ENCODE results near the gene HOMER2. TPM values are rescaled to one million over a fixed set of nuclear protein-coding genes. Genes with fewer than 3 reads are reported as not detected.
A peak's percentile ranks its signal among the peaks of the same experiment; 100 is the strongest.

Gene HOMER2
- total RNA-seq, 1 donor: 11.6 TPM

DNA sequence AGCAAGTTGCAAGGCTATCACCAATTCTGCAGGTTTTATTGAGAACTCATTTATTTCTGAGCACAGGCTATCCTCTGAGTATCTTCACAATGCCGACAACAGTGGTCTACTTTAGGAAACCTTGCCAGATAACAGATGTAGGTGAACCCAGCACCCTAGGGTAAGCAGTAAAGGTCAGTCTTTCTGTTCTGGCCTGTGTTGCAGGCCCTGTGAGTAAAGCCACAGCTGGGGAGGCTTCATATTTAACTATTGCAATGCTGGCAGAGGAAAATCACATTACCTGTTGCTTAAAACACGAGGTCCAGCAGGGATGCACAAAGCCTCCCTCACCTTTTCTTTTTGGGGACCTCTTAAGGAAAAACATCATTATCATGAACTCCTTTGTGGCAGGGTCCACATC is 87.6 kb downstream of the HOMER2 start:
- H3K27me3 ChIP-seq (ENCODE audit: insufficient read depth, low read length): no peaks in the 10 kb centered on the region
- H2AFZ ChIP-seq (ENCODE audit: low read length): no peak overlapping the region
- no peak overlapping the region for H3K4me3 ChIP-seq (ENCODE audit: insufficient read depth, low read length)
- TF ChIP-seq, protein P1, sequence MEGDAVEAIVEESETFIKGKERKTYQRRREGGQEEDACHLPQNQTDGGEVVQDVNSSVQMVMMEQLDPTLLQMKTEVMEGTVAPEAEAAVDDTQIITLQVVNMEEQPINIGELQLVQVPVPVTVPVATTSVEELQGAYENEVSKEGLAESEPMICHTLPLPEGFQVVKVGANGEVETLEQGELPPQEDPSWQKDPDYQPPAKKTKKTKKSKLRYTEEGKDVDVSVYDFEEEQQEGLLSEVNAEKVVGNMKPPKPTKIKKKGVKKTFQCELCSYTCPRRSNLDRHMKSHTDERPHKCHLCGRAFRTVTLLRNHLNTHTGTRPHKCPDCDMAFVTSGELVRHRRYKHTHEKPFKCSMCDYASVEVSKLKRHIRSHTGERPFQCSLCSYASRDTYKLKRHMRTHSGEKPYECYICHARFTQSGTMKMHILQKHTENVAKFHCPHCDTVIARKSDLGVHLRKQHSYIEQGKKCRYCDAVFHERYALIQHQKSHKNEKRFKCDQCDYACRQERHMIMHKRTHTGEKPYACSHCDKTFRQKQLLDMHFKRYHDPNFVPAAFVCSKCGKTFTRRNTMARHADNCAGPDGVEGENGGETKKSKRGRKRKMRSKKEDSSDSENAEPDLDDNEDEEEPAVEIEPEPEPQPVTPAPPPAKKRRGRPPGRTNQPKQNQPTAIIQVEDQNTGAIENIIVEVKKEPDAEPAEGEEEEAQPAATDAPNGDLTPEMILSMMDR (IDR thresholded peaks at IDR 0.05; ENCODE audit: extremely low read depth, low read depth, low read length): no peak
- no peaks in the 10 kb centered on the region for H3K79me2 ChIP-seq (ENCODE audit: insufficient read depth, low read length)
- H3K4me2 ChIP-seq (ENCODE audit: insufficient read depth, low read length): no peak overlapping the region
- DNase-seq (ENCODE audit: insufficient read length, low spot score, missing footprints): no peak
- no peaks in the 10 kb centered on the region for H3K36me3 ChIP-seq (ENCODE audit: insufficient read depth, low read length)
- H4K20me1 ChIP-seq (ENCODE audit: insufficient read depth, low read length): no peaks in the 10 kb centered on the region
- H3K4me1 ChIP-seq (ENCODE audit: insufficient read depth, low read length): no peaks in the 10 kb centered on the region
- no peaks in the 10 kb centered on the region for H3K9me3 ChIP-seq (ENCODE audit: low read depth, low read length)
- no peak overlapping the region for H3K27ac ChIP-seq (ENCODE audit: low read depth, low read length)

DNA sequence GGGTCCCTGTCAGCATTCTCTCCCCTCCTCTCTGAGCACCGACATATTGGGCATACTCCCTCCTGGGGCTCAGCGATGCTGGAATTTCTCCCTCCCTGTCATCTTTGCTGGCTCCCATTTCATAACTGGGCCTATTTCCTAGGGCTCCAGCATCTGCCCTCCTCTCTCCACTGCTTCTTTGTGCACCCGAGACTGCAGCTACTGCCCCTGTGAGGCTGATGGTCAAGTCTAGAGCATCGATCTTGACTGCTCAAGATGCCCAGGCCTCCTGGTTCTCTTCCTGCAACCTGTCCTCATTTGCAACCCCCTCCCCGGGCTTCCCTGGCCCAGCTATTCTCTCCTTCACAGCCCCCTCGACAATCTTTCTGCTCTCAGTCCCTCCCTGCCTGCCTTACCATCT is 89.6 kb downstream of the HOMER2 start:
- Histone ChIP-seq H3K4me2 (ENCODE audit: insufficient read depth, low read length) (no peak overlapping the region), H3K27ac (ENCODE audit: low read depth, low read length) (no peak overlapping the region), H3K27me3 (ENCODE audit: insufficient read depth, low read length) (no peaks in the 10 kb centered on the region), H2AFZ (ENCODE audit: low read length) (no peak overlapping the region), H3K4me1 (ENCODE audit: insufficient read depth, low read length) (no peaks in the 10 kb centered on the region), H3K4me3 (ENCODE audit: insufficient read depth, low read length) (no peak overlapping the region), H4K20me1 (ENCODE audit: insufficient read depth, low read length) (no peaks in the 10 kb centered on the region), H3K9me3 (ENCODE audit: low read depth, low read length) (no peaks in the 10 kb centered on the region), H3K36me3 (ENCODE audit: insufficient read depth, low read length) (no peaks in the 10 kb centered on the region), H3K79me2 (ENCODE audit: insufficient read depth, low read length) (no peaks in the 10 kb centered on the region)
- no peak for DNase-seq (ENCODE audit: insufficient read length, low spot score, missing footprints)
- TF ChIP-seq, protein P1 (IDR thresholded peaks at IDR 0.05; ENCODE audit: extremely low read depth, low read depth, low read length): no peak

DNA sequence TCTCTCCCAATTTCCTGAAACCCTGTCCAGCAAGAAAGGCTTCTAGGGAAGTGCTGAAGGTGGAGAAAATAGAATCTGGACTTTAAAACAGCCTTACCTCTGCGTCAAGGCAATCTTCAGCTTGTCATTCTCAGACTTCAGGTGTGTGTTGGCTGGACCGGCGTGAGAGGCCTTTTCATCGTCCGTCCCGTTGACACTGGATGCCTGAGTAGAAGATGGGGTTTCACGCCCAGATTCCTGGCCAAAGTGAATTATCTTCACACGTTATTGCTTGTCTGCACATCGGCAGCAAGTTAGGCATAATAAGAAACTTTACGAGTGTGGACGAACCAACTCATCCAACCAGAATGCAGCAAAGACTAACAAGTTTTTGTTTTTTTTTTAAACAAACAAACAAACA is 93.6 kb downstream of the HOMER2 start:
- DNase-seq (ENCODE audit: insufficient read length, low spot score, missing footprints): no peak
- TF ChIP-seq, protein P1 (IDR thresholded peaks at IDR 0.05; ENCODE audit: extremely low read depth, low read depth, low read length): no peak
- Histone ChIP-seq H3K4me3 (ENCODE audit: insufficient read depth, low read length) (no peak overlapping the region), H3K27me3 (ENCODE audit: insufficient read depth, low read length) (no peaks in the 10 kb centered on the region), H3K27ac (ENCODE audit: low read depth, low read length) (no peak overlapping the region), H4K20me1 (ENCODE audit: insufficient read depth, low read length) (no peaks in the 10 kb centered on the region), H3K79me2 (ENCODE audit: insufficient read depth, low read length) (no peaks in the 10 kb centered on the region), H3K9me3 (ENCODE audit: low read depth, low read length) (no peaks in the 10 kb centered on the region), H3K4me1 (ENCODE audit: insufficient read depth, low read length) (no peaks in the 10 kb centered on the region), H3K4me2 (ENCODE audit: insufficient read depth, low read length) (no peak overlapping the region), H3K36me3 (ENCODE audit: insufficient read depth, low read length) (no peaks in the 10 kb centered on the region), H2AFZ (ENCODE audit: low read length) (no peak overlapping the region)

DNA sequence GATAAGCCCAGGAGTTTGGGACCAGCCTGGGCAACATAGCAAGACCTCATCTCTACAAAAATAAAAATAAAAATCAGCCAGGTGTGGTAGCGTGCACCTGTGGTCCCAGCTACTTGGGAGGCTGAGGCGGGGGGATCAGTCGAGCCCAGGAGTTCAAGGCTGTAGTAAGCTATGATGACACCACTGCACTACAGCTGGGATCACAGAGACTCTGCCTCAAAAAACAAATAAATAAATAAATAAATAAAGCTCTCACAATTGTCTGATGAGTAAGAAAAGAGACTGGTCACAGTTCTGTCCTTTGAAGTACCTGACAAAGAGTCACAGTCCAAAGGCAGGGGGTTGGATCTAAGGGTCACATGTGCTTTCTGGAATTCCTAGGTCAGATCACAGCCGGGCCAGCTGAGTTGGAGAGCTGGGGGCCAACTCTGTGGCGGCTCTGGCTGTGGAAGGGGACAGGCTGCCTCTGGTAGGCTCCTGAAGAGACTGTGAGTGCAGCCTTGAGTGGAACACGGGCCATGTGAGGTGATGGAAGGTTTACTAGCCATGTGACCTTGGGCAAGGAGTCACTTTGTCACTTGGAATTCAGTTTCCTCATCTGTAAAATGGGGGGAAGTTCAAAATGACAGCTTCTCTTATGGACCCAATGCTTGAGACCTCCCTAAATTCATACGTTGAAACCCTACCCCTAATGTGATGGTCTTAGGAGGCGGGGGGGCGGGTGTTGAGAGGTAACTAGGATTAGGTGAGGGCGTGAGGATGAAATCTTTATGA is 95.9 kb downstream of the HOMER2 start:
- Histone ChIP-seq H3K27me3 (ENCODE audit: insufficient read depth, low read length) (no peaks in the 10 kb centered on the region), H3K4me2 (ENCODE audit: insufficient read depth, low read length) (peak overlapping the region; percentile 61), H3K27ac (ENCODE audit: low read depth, low read length) (no peak overlapping the region), H3K4me3 (ENCODE audit: insufficient read depth, low read length) (no peak overlapping the region), H3K79me2 (ENCODE audit: insufficient read depth, low read length) (no peaks in the 10 kb centered on the region), H4K20me1 (ENCODE audit: insufficient read depth, low read length) (no peaks in the 10 kb centered on the region), H3K4me1 (ENCODE audit: insufficient read depth, low read length) (no peaks in the 10 kb centered on the region), H3K9me3 (ENCODE audit: low read depth, low read length) (no peaks in the 10 kb centered on the region), H3K36me3 (ENCODE audit: insufficient read depth, low read length) (no peaks in the 10 kb centered on the region), H2AFZ (ENCODE audit: low read length) (no peak overlapping the region)
- no peak for DNase-seq (ENCODE audit: insufficient read length, low spot score, missing footprints)
- TF ChIP-seq, protein P1 (IDR thresholded peaks at IDR 0.05; ENCODE audit: extremely low read depth, low read depth, low read length): no peak

Data from osteoblast (primary cell).